GM12891 (cell line): ENCODE results near the gene CCDC9.
"Not testable (repeated sequence)": the region's sequence is repeated elsewhere in the genome, so short reads cannot be mapped to it uniquely, and the experiment has no call there.

Source experiments
- DNase-seq: peaks from one replicate; pipeline ENCODE4 v3.0.0; 2011; ENCODE audit warnings: low spot score; ENCODE audit not compliant: insufficient read length
- FAIRE-seq: peaks from 2 replicates; lab custom pipeline; 2011; peaks lifted over from hg19 to GRCh38; lab: Jason Lieb, UNC
- PAX5 ChIP-seq: IDR thresholded peaks from 2 replicates; pipeline ENCODE4 v1.6.1; 2011; ENCODE audit warnings: low read length, moderate library complexity, mild to moderate bottlenecking; ENCODE audit not compliant: insufficient read depth, severe bottlenecking
- POLR2A ChIP-seq: IDR thresholded peaks from 2 replicates; pipeline ENCODE4 v1.6.1; 2011; ENCODE audit warnings: low read depth, low read length, control low read depth
- POLR2AphosphoS5 ChIP-seq: IDR thresholded peaks from 2 replicates; pipeline ENCODE4 v1.6.1; 2011; ENCODE audit warnings: low read depth, low read length, control low read depth
- POU2F2 ChIP-seq: IDR thresholded peaks from 2 replicates; pipeline ENCODE4 v1.6.1; 2011; ENCODE audit warnings: low read depth, mild to moderate bottlenecking, control low read depth, low read length, moderate library complexity
- SPI1 ChIP-seq: IDR thresholded peaks from 2 replicates; pipeline ENCODE4 v1.6.1; 2011; ENCODE audit warnings: low read depth, low read length, control low read depth
- TAF1 ChIP-seq: IDR thresholded peaks from 2 replicates; pipeline ENCODE4 v1.6.1; 2011; ENCODE audit warnings: low read depth, low read length, control low read depth

The CCDC9 gene

DNA sequence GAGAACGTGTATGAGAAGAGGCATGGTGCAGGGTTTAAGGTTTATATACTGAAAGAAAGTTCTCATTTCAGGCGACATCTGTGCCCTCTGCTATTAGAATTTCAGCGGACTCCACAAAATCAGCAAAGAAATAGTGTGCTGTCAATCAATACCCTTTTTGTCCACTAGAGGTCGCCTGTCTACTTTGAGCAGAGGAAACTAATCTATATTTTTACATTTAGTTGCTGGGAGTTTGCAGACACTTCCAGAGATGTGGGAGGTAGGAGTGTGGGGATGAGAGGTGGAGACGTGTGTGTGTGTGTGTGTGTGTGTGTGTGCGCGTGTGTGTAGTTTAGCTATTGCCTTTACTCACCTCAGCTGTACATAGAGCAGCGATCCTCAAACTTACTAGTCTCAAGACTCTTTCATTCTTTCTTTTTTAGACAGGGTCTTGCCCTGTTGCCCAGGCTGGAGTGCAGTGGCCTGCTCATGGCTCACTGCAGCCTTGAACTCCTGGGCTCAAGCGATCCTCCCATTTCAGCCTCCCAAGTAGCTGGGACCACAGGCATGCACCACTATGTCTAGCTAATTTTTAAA, 28.1 kb downstream of the CCDC9 start:
- FAIRE-seq (peak; percentile 51), DNase-seq (no peak)
- TF ChIP-seq POLR2AphosphoS5: no peak
- no peak for TF ChIP-seq PAX5
- no peak for TF ChIP-seq POU2F2
- no peak for TF ChIP-seq SPI1
- no peak for TF ChIP-seq TAF1

DNA sequence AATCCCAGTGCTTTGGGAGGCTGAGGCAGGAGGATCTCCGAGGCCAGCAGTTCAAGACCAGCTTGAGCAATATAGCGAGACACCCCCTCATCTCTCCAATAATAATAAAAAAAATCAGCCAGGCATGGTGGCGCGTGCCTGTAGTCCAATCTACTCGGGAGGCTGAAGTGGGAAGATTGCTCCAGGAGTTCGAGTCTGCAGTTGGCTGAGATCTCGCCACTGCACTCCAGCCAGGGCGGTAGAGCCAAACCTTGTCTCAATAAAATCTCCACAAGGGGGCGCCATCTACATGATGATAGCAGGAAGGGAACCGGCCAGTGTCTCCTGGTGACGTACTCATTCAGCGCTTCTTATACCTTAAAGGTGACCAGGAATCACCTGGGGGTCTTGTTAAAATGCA, 39.7 kb downstream of the CCDC9 start:
- FAIRE-seq (peak; percentile 90), DNase-seq (peak; percentile 55)
- no peak for TF ChIP-seq TAF1
- TF ChIP-seq POLR2AphosphoS5: no peak
- TF ChIP-seq SPI1: no peak

DNA sequence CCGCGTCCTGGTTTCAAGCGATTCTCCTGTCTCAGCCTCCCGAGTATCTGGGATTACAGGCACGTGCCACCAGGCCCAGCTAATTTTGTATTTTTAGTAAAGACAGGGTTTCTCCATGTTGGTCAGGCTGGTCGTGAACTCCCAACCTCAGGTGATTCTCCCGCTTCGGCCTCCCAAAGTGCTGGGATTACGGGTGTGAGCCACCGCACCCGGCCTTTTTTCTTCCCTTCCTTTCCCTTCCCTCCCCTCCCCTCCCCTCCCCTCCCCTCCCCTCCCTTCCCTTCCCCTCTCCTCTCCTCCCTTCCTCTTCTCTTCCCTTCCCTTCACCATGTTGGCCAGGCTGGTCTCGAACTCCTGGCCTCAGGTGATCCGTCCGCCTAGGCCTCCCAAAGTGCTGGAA, 44.5 kb downstream of the CCDC9 start:
- FAIRE-seq: not testable (repeated sequence)

DNA sequence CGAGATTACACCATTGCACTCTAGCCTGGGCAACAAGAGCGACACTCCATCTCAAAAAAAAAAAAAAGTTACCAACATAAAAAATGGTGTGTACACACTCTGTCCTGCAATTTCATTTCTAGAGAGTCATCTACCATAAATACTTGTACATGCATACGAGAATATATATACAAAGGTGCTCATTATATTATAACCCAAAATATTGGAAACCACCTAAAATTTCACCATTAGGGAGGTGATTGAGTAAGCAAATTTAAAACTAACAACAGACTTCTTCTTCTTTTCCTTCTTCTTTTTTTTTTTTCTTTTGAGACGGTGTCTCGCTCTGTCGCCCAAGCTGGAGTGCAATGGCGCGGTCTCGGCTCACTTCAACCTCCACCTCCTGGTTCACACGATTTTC, 45.9 kb downstream of the CCDC9 start:
- DNase-seq (no peak), FAIRE-seq (no peak)
- TF ChIP-seq SPI1: no peak
- TF ChIP-seq POLR2AphosphoS5: no peak
- no peak for TF ChIP-seq POLR2A
- TF ChIP-seq PAX5: no peak
- TF ChIP-seq POU2F2: no peak
- TF ChIP-seq TAF1: no peak

More for the DNA sequence above, 44.5 kb downstream of the CCDC9 start:
- DNase-seq: not testable (repeated sequence)

DNA sequence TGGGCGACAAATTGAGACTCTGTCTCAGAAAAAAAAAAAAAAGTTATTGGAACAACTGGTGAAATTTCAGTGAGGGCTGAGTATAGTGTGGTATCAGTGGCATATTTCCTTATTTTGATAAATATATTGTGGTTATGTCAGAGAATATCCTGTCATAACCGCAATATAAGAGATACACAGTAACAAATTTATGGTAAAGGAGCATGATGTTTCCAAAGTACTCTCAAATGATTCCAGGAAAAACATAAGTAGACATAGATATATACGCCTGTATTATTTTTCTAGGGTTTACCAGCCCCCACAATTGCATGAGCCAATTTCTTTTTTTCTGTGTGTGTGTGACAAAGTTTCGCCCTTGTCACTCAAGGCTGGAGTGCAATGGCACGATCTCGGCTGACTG, 47.6 kb downstream of the CCDC9 start:
- no peak for FAIRE-seq
- TF ChIP-seq PAX5: no peak
- TF ChIP-seq POLR2AphosphoS5: no peak
- no peak for TF ChIP-seq TAF1
- TF ChIP-seq SPI1: no peak
- no peak for TF ChIP-seq POLR2A
- TF ChIP-seq POU2F2: no peak
- DNase-seq: no peak

DNA sequence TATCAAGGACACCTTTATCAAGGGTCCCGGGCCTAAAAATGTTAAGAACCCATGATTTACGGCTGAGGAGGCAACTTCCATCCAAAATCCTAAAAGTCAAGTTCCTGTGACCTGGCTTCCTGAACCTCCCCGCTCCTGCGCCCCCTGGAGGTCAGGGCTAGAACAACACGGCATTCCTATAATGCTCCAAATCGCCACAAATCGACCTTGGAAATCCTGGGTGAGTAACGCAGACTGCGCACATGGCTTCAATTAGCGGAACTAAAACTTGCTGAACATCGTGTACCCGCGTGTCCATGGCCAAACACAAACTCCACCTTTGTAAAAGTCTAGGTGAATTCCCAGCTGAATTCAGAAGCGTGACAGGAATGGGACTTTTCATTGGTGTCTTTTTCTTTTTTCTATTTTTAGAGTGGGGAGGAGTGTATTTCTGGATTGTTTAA, 49.0 kb downstream of the CCDC9 start:
- TF ChIP-seq TAF1 (no peak), PAX5 (peak; percentile 44), POLR2A (no peak)
- DNase-seq (no peak), FAIRE-seq (peak; percentile 88)

DNA sequence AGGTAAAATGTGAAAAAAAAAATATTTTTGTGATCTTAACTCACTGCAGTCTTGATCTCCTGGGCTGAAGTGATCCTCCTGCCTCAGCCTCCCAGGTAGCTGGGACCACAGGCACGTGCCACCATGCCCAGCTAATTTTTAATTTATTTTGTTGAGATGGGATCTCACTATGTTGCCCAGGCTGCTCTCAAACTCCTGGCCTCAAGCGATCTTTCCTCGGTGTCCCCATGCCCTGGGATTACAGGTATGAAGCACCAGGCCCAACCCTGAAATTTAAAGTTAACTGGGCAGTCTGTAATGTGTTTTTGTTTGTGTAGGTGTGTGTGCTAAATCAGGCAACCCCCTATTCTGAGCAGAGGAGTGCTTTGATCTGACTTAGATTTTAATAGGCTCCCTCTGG, 50.0 kb downstream of the CCDC9 start:
- no peak for FAIRE-seq
- TF ChIP-seq POLR2A: no peak
- no peak for TF ChIP-seq POLR2AphosphoS5
- no peak for TF ChIP-seq SPI1
- TF ChIP-seq TAF1: no peak
- TF ChIP-seq PAX5: no peak
- no peak for TF ChIP-seq POU2F2
- no peak for DNase-seq

DNA sequence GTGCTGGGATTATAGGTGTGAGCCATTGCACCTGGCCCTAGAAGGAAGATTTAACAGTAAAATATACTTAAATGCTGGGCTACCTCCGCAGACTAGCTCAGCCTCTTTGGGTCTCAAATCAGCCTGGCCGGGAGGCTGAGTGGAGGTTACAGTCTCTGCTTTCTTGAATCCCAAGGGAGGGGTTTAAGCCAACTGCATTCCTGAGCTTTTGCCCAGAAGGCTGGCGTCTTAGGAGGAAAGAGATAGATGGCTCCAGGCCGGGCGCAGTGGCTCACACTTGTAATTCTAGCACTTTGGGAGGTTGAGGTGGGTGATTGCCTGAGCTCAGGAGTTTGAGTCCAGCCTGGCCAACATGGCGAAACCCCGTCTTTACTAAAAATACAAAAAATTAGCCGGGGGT, 52.7 kb downstream of the CCDC9 start:
- TF ChIP-seq PAX5 (no peak), POLR2A (no peak), POU2F2 (no peak), POLR2AphosphoS5 (no peak), SPI1 (no peak), TAF1 (no peak)
- DNase-seq (no peak), FAIRE-seq (no peak)

DNA sequence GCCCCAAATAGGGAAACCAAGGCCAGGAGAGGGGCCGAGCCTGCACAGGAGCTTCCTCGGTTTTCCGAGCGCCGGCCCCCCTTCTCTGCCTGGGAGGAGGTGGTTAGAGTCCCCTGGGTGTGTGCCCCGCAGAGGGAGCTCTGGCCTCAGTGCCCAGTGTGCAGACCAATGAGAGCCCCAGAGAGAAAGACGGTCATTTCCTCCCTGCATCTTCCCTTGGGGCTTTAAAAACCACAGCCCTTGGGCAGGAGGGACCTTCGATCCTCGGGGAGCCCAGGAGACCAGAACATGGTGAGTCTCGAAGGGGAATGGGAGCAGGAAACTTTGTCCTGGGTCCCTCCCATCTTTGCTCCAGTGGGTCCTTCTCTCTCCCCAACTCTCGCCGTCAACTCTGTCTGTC, 53.3 kb downstream of the CCDC9 start, which contains the start of gene C5AR1:
C5AR1 (plus strand) TSS at position 254 of the 400 bp plus-strand sequence; CDS start at position 289, 35 bp downstream.
- no peak for TF ChIP-seq POLR2A
- no peak for TF ChIP-seq SPI1
- no peak for TF ChIP-seq TAF1
- TF ChIP-seq PAX5: no peak
- no peak for TF ChIP-seq POLR2AphosphoS5
- no peak for TF ChIP-seq POU2F2
- DNase-seq: no peak
- no peak for FAIRE-seq

DNA sequence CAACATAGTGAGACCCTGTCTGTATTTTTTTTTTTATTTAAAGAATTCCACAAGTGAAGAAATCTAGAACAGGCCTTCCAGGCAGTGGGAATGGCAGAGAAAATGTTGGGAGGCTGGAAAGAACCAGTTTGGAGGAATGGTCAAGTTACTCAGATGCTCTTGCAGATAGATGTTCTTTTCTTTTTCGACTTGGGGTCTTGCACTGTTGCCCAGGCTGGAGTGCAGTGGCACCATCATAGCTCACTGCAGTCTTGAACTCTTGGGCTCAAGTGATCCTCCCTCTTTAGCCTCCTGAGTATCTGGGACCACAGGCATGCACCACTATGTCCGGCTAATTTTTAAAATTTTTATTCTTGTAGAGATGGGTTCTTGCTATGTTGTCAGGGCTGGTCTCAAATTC, 54.0 kb downstream of the CCDC9 start:
- no peak for FAIRE-seq
- no peak for TF ChIP-seq POLR2AphosphoS5

DNA sequence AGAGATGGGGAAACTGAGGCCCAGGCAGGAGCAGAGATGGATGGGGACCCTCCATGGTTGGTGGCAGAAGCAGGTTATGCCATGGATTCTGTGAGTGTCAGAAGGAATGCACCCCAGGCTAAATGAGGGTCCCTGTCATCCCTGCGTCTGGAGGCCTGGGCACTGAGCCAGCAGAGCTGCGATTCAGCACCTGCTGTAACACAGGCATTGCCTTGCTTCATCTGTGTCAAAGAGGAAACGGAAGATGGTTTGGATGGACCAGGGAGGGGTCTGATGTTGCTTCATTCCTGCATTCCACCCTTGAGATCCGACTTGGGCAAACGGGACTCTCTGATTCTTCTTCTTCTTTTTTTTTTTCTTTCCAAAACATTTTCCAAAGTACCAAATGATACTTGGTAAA, 54.5 kb downstream of the CCDC9 start:
- DNase-seq: no peak
- no peak for FAIRE-seq
- TF ChIP-seq SPI1: no peak
- TF ChIP-seq POLR2AphosphoS5: no peak
- no peak for TF ChIP-seq TAF1
- TF ChIP-seq POLR2A: no peak
- no peak for TF ChIP-seq PAX5
- no peak for TF ChIP-seq POU2F2

More for the DNA sequence above, 54.0 kb downstream of the CCDC9 start:
- no peak for DNase-seq
